HepG2 (cell line): ENCODE measurements around the gene ZNF574. TPM values are rescaled to one million over a fixed set of nuclear protein-coding genes. Genes with fewer than 3 reads are reported as not detected.
A peak's percentile ranks its signal among the peaks of the same experiment; 100 is the strongest.
"Not testable (repeated sequence)": the region's sequence is repeated elsewhere in the genome, so short reads cannot be mapped to it uniquely, and the experiment has no call there.

Source experiments
- ATAC-seq: fragments of 200-7000 bp; cut with Tn5 transposase; 3 replicates; pipeline ENCODE4 v1.9.1; 2020; ENCODE audit warnings: mild to moderate bottlenecking, moderate library complexity
- BruUV-seq: library from RNA; stranded (reverse); fragments of 400-500 nt; replicated peaks from 2 replicates; lab custom pipeline; 2021; lab: Mats Ljungman, UMichigan
- CTCF ChIA-PET: fragments of 300-600 bp; formaldehyde crosslinking; extraction: SDS; loops from one replicate; lab custom pipeline; 2021; ENCODE audit warnings: low total read pairs, inconsistent platforms, low intra/inter-chr PET ratio; lab: Yijun Ruan, JAX
- POLR2A ChIA-PET: fragments of 350-600 bp; sonication (Branson Sonifier 250); formaldehyde crosslinking; loops from one replicate; lab custom pipeline; 2020; ENCODE audit warnings: antibody characterized with exemption, inconsistent platforms; lab: Yijun Ruan, JAX
- DNase-seq: peaks from one replicate; pipeline ENCODE4 v3.0.0-alpha.2; 2015; ENCODE audit warnings: low spot score
- FAIRE-seq: peaks from 3 replicates; lab custom pipeline; 2011; peaks lifted over from hg19 to GRCh38; lab: Jason Lieb, UNC
- H2AFZ ChIP-seq: one replicate; pipeline ENCODE4 v1.6.1; 2011; ENCODE audit warnings: low read length, inconsistent platforms
- H3K27ac ChIP-seq: fragments of 300-600 bp; 3 replicates; pipeline ENCODE4 v1.8.0; 2011; ENCODE audit warnings: mixed run types, mild to moderate bottlenecking, mixed read lengths, low read length, inconsistent platforms; ENCODE audit not compliant: insufficient read depth; ENCODE audit errors: extremely low read length
- H3K27me3 ChIP-seq, 2 experiments: fragments of 200-600 bp in 1 of 2; 2 replicates in 1 of 2; 3 replicates in 1 of 2; pipeline versions ENCODE4 v1.6.0 to v1.8.0; 2011; ENCODE audit warnings: low read length in 2 of 2, mild to moderate bottlenecking in 2 of 2, moderate library complexity in 2 of 2, inconsistent platforms in 1 of 2; ENCODE audit not compliant: insufficient read depth in 2 of 2, control insufficient read depth in 1 of 2
- H3K36me3 ChIP-seq, 2 experiments: fragments of 200-600 bp in 1 of 2; replicated peaks in 1 of 2; 2 replicates in 1 of 2; 3 replicates in 1 of 2; pipeline versions ENCODE4 v1.5.1 to v1.8.0; 2011; ENCODE audit warnings: low read length in 2 of 2, inconsistent platforms in 1 of 2; ENCODE audit not compliant: insufficient read depth in 2 of 2, control insufficient read depth in 1 of 2
- H3K4me1 ChIP-seq: 2 replicates; pipeline ENCODE4 v1.5.1; 2012; ENCODE audit warnings: low read length, inconsistent platforms; ENCODE audit not compliant: insufficient read depth
- H3K4me2 ChIP-seq: 2 replicates; pipeline ENCODE4 v1.6.0; 2011; ENCODE audit warnings: low read depth, low read length, inconsistent platforms
- H3K4me3 ChIP-seq, 3 experiments: fragments of 200-600 bp in 1 of 3; sonication (generic), shearing (Covaris generic) in 1 of 3; replicated peaks in 1 of 3; 2 replicates each; pipeline ENCODE4 v1.5.1; 2011 to 2016; ENCODE audit warnings: low read length in 3 of 3, inconsistent platforms in 2 of 3, low read depth in 2 of 3, mild to moderate bottlenecking in 2 of 3, control low read depth in 1 of 3, mixed read lengths in 1 of 3; ENCODE audit not compliant: insufficient read depth in 1 of 3
- H3K79me2 ChIP-seq: one replicate; pipeline ENCODE4 v1.6.1; 2011; ENCODE audit warnings: low read length, inconsistent platforms; ENCODE audit not compliant: insufficient read depth
- H3K9ac ChIP-seq: 2 replicates; pipeline ENCODE4 v1.6.0; 2011; ENCODE audit warnings: mild to moderate bottlenecking, low read depth, low read length, inconsistent platforms; ENCODE audit not compliant: insufficient read depth
- H3K9me3 ChIP-seq: 2 replicates; pipeline ENCODE4 v1.5.1; 2012; ENCODE audit warnings: mild to moderate bottlenecking, low read length
- H4K20me1 ChIP-seq: 2 replicates; pipeline ENCODE4 v1.6.0; 2011; ENCODE audit warnings: inconsistent platforms, mild to moderate bottlenecking, low read length, moderate library complexity; ENCODE audit not compliant: insufficient read depth
- FOSL2 ChIP-seq: sonication (generic); formaldehyde crosslinking; IDR thresholded peaks from 2 replicates; pipeline ENCODE4 v1.4.0; 2020; ENCODE audit warnings: missing genetic modification reagents
- KLF15 ChIP-seq: sonication (generic); formaldehyde crosslinking; IDR thresholded peaks from 2 replicates; pipeline ENCODE4 v1.8.1; 2023; ENCODE audit warnings: borderline replicate concordance, mild to moderate bottlenecking, inconsistent platforms, missing genetic modification reagents, mixed read lengths
- LRRFIP1 ChIP-seq: sonication (generic); formaldehyde crosslinking; conservative IDR thresholded peaks from 2 replicates; pipeline ENCODE4 v1.4.0; 2020; ENCODE audit warnings: missing genetic modification reagents
- MTA3 ChIP-seq: sonication (generic); formaldehyde crosslinking; IDR thresholded peaks from 2 replicates; pipeline ENCODE4 v1.4.0; 2020; ENCODE audit warnings: missing genetic modification reagents
- MTF1 ChIP-seq: sonication (generic); formaldehyde crosslinking; IDR thresholded peaks from 2 replicates; pipeline ENCODE4 v1.5.0; 2020; ENCODE audit warnings: missing genetic modification reagents
- RELA ChIP-seq: sonication (generic); formaldehyde crosslinking; IDR thresholded peaks from 2 replicates; pipeline ENCODE4 v1.4.0; 2020; ENCODE audit warnings: missing genetic modification reagents
- SIN3A ChIP-seq: IDR thresholded peaks from 2 replicates; pipeline ENCODE4 v1.6.1; 2011; ENCODE audit warnings: low read depth, mild to moderate bottlenecking, control low read depth, low read length, borderline replicate concordance
- ZNF274 ChIP-seq: sonication (generic); formaldehyde crosslinking; IDR thresholded peaks from 2 replicates; pipeline ENCODE4 v1.5.1; 2020; ENCODE audit warnings: mild to moderate bottlenecking, missing genetic modification reagents
- ZNF280B ChIP-seq: sonication (generic); formaldehyde crosslinking; IDR thresholded peaks from 2 replicates; pipeline ENCODE4 v1.5.0; 2020; ENCODE audit warnings: missing genetic modification reagents, mild to moderate bottlenecking, borderline replicate concordance
- ZNF496 ChIP-seq: sonication (generic); formaldehyde crosslinking; IDR thresholded peaks from 2 replicates; pipeline ENCODE4 v1.8.1; 2023; ENCODE audit warnings: mild to moderate bottlenecking, moderate library complexity, missing genetic modification reagents; ENCODE audit not compliant: insufficient replicate concordance
- ZNF558 ChIP-seq: sonication (generic); formaldehyde crosslinking; IDR thresholded peaks from 2 replicates; pipeline ENCODE4 v1.9.0; 2022; ENCODE audit warnings: mild to moderate bottlenecking, missing genetic modification reagents, borderline replicate concordance
- ZNF567 ChIP-seq: sonication (generic); formaldehyde crosslinking; IDR thresholded peaks from 2 replicates; pipeline ENCODE4 v1.8.1; 2023; ENCODE audit warnings: mild to moderate bottlenecking, missing genetic modification reagents, borderline replicate concordance
- ZNF615 ChIP-seq: sonication (generic); formaldehyde crosslinking; IDR thresholded peaks from 2 replicates; pipeline ENCODE4 v1.5.0; 2020; ENCODE audit warnings: mild to moderate bottlenecking, missing genetic modification reagents, borderline replicate concordance
- ZNF749 ChIP-seq: sonication (generic); formaldehyde crosslinking; IDR thresholded peaks from 2 replicates; pipeline ENCODE4 v1.8.0; 2022; ENCODE audit warnings: mild to moderate bottlenecking, missing genetic modification reagents, moderate library complexity, borderline replicate concordance
- WGBS: methylation state at CpG from one replicate; pipeline ENCODE4 v1.1.6; 2017; ENCODE audit warnings: low lambda C conversion rate; 5-methylcytosine and 5-hydroxymethylcytosine counted together
- in situ Hi-C: cut with HindIII; loops from 2 replicates; pipeline ENCODE4 v1.10.0; 2017; ENCODE audit warnings: low pct_unique_long_range_greater_than_20kb; ENCODE audit not compliant: extremely low pct_ligation_motif_present
- intact Hi-C: fragments of 100-400 bp; cut with micrococcal nuclease; formaldehyde crosslinking; loops from one replicate; pipeline ENCODE4 v1.10.0; 2022; ENCODE audit not compliant: unreplicated experiment
- polyA plus RNA-seq, 8 experiments: library from polyadenylated mRNA; depleted of rRNA in 3 of 8; stranded (reverse) in 7 of 8; unstranded in 1 of 8; fragments of >200 nt; fragmentation: Illumina TruSeq in 4 of 8; extraction: Trizol in 4 of 8; gene quantifications; 2 replicates each; pipeline versions ENCODE4 v1.2.1 to v1.2.3, GENCODE V29; 2011 to 2016; ENCODE audit warnings: low read depth in 4 of 8, missing spikeins in 1 of 8, mixed read lengths in 1 of 8; ENCODE audit not compliant: insufficient read depth in 1 of 8
- total RNA-seq, 5 experiments: library from RNA; depleted of rRNA; stranded (reverse); fragments of >200 nt; fragmentation: Illumina TruSeq; extraction: Trizol; gene quantifications; 2 replicates each; pipeline ENCODE4 v1.2.3, GENCODE V29; 2016; ENCODE audit warnings: low read depth in 1 of 5

Gene ZNF574
- total and polyA plus RNA-seq, 2 of the 13 experiments (the other 11 are each of a cell fraction or from before 2014, with no cell fraction given): 7.7 to 7.9 TPM

- CTCF ChIA-PET, H3K9ac ChIP-seq, H3K36me3 ChIP-seq, intact Hi-C loops, H3K9me3 ChIP-seq, H3K27ac ChIP-seq, H3K79me2 ChIP-seq, in situ Hi-C loops, FAIRE-seq, H3K4me1 ChIP-seq, H3K4me2 ChIP-seq, H2AFZ ChIP-seq, H3K27me3 ChIP-seq, ATAC-seq, H3K4me3 ChIP-seq, BruUV-seq, DNase-seq, H4K20me1 ChIP-seq: not testable (repeated sequence)
- WGBS: 23% methylated on average over 10 of the region's 10 CpGs
- POLR2A ChIA-PET: interaction anchor here (1.9 kb wide), 1 partner anchor 24 kb away, joined by 4 read pairs; the partner anchor contains the start of gene ZNF574
- TF ChIP-seq FOSL2: peak; percentile 40
These were observed 24.3 kb downstream of the ZNF574 start for GRCh38 chr19:42100241-42100640.

GRCh38 chr19:42102877-42103276, 26.9 kb downstream of the ZNF574 start:
- H3K79me2 ChIP-seq: no peaks in the 10 kb centered on the region
- intact Hi-C loops (no loop called here), in situ Hi-C loops (no loop called here)
- no peak overlapping the region for H2AFZ ChIP-seq
- 50% methylated on average over 2 of the region's 2 CpGs for WGBS
- H3K4me1 ChIP-seq: no peaks in the 10 kb centered on the region
- FAIRE-seq (no peak), DNase-seq (no peak), ATAC-seq (no peak)
- no peaks in the 10 kb centered on the region for H3K9me3 ChIP-seq
- BruUV-seq: no TSS peak
- no peak for TF ChIP-seq LRRFIP1 (CRISPR knock-in tag)
- TF ChIP-seq ZNF280B (CRISPR knock-in tag): no peak
- TF ChIP-seq MTA3 (CRISPR knock-in tag): no peak
- no peak for TF ChIP-seq ZNF496 (CRISPR knock-in tag)
- no peak for TF ChIP-seq KLF15 (CRISPR knock-in tag)
- TF ChIP-seq ZNF274 (CRISPR knock-in tag): no peak
- TF ChIP-seq MTF1 (CRISPR knock-in tag): no peak
- TF ChIP-seq RELA (CRISPR knock-in tag): no peak
- TF ChIP-seq SIN3A: no peak
- no peak for TF ChIP-seq ZNF567 (CRISPR knock-in tag)
- no peak for TF ChIP-seq ZNF615
- no peak for TF ChIP-seq ZNF749 (CRISPR knock-in tag)
- TF ChIP-seq ZNF558 (CRISPR knock-in tag): no peak
- peaks cover 0 to 2% of the 10 kb centered on the region in 2 experiments; a peak in 2 of 5 replicates for H3K27me3 ChIP-seq
- H3K4me3 ChIP-seq: no peak overlapping the region
- ChIA-PET POLR2A (no interaction called here), CTCF (no interaction called here)
- H3K9ac ChIP-seq: no peak overlapping the region
- no peaks in the 10 kb centered on the region for H3K36me3 ChIP-seq
- H3K27ac ChIP-seq: no peak overlapping the region
- no peak overlapping the region for H3K4me2 ChIP-seq
- 0 out of 2 replicates have a peak, but pooled peaks cover 2% of the 10 kb centered on the region for H4K20me1 ChIP-seq
